ENCODE results near the gene PRR13. TPM values are rescaled to one million over a fixed set of nuclear protein-coding genes. Genes with fewer than 3 reads are reported as not detected.
A peak's percentile ranks its signal among the peaks of the same experiment; 100 is the strongest.

The PRR13 gene
- total and polyA plus RNA-seq, 2 of the 13 experiments (the other 11 are each of a cell fraction or from before 2014, with no cell fraction given) = 65.0 to 102 TPM

DNA sequence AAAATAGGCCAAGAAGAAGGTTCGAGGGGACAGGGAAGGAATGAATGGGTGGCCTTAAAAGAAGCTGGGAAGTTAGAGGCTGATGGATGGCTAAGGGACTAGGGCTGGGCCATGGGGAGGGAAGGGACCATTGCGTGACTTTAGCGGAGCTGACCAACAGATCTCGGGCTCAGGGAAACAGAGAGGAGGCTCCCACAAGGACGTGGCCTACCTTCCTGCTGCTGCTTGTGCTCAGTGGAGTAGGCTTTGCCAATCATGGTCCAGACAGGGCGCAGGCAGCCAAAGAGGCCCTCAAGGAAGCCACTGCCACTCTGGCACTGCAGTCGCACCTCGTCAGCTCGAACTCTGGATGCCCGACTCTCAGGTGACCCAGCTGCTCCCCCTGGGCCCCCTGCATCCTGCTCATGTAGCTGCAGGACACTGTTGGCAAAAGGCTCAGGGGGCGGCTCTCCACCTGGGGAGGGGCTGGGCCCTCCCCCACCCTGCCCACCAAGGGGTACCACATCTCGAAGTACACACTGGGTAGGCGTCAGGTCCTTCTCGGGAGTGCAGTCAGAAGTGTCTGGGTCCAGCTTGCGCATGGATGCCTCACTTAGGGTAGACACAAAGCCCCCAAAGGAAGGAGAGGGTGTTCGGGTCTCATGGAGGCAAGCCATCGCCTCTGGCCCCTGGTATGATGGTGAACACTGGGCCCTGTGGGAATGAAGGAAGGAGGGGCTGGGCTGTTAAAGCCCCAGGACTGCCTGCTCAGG lies 45.4 kb downstream of the PRR13 start (continued):
- TF ChIP-seq ZBTB33 (CRISPR knock-in tag; IDR thresholded peaks at IDR 0.05) (no peak), POLR2G (IDR thresholded peaks at IDR 0.05; ENCODE audit: low read depth, low read length) (peak; percentile 36; the same call in 1 of the 2 replicates), ZNF530 (CRISPR knock-in tag; IDR thresholded peaks at IDR 0.05; ENCODE audit: low read depth) (no peak), NR2F6 (IDR thresholded peaks at IDR 0.05) (no peak), NR2F6 (CRISPR knock-in tag; IDR thresholded peaks at IDR 0.05) (no peak), NR2F2 (IDR thresholded peaks at IDR 0.05; ENCODE audit: borderline replicate concordance, low read depth) (no peak), PRPF4 (IDR thresholded peaks at IDR 0.05; ENCODE audit: low read depth, low read length, poor library complexity, severe bottlenecking) (no peak), DMAP1 (CRISPR knock-in tag; IDR thresholded peaks at IDR 0.05) (no peak)

DNA sequence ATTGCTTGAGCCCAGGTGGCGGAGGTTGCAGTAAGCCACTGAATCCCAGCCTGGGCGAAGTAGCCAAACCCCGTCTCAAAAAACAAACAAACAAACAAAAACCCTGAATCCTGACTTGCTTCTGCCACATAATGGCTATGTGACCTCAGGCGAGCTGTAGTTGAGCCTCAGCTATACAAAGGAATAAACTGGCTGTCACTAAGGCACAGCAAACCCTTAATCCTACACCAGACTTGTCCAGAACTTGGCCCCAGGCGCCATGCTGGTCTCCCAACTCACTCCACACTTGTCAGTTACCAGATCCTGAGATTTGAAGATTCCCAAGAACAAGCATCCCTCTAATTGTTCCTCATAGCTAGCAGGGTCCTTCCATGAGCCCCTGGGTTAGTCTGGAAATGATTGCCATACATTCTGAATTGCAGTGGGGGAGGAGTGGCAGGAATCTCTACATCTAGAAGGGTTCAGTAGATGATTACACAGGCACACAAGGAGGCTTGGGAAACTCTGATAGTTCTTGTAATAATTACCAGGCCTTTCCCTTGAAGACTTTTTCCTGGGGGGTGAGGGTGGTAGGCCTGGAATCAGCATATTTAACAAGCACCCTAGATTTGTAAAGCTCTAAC lies 47.8 kb downstream of the PRR13 start:
- in situ Hi-C loops (cut with HindIII; ENCODE audit: extremely low pct_ligation_motif_present, low pct_unique_long_range_greater_than_20kb) = no loop called here
- H3K9me3 ChIP-seq (ENCODE audit: low read length) = no peaks in the 10 kb centered on the region
- CTCF ChIA-PET (ENCODE audit: low intra/inter-chr PET ratio, low total read pairs) = no interaction called here
- TF ChIP-seq SKI (IDR thresholded peaks at IDR 0.05; ENCODE audit: partially characterized antibody) (no peak), SP2 (CRISPR knock-in tag; IDR thresholded peaks at IDR 0.05) (no peak), NR1H2 (CRISPR knock-in tag; IDR thresholded peaks at IDR 0.05; ENCODE audit: borderline replicate concordance, low read depth) (no peak), RNF2 (conservative IDR thresholded peaks at IDR 0.05; ENCODE audit: low read depth) (no peak), ZNF780A (CRISPR knock-in tag; IDR thresholded peaks at IDR 0.05) (no peak), GTF2F1 (IDR thresholded peaks at IDR 0.05; ENCODE audit: low read length) (no peak), ISX (CRISPR knock-in tag; conservative IDR thresholded peaks at IDR 0.05) (no peak), RXRA (CRISPR knock-in tag; IDR thresholded peaks at IDR 0.05) (no peak), HDAC6 (IDR thresholded peaks at IDR 0.05; ENCODE audit: low read depth, low read length) (no peak), NONO (IDR thresholded peaks at IDR 0.05) (no peak), NONO (CRISPR knock-in tag; conservative IDR thresholded peaks at IDR 0.05) (no peak), HDAC2 (CRISPR knock-in tag; IDR thresholded peaks at IDR 0.05) (no peak)
- TF ChIP-seq, protein P1, sequence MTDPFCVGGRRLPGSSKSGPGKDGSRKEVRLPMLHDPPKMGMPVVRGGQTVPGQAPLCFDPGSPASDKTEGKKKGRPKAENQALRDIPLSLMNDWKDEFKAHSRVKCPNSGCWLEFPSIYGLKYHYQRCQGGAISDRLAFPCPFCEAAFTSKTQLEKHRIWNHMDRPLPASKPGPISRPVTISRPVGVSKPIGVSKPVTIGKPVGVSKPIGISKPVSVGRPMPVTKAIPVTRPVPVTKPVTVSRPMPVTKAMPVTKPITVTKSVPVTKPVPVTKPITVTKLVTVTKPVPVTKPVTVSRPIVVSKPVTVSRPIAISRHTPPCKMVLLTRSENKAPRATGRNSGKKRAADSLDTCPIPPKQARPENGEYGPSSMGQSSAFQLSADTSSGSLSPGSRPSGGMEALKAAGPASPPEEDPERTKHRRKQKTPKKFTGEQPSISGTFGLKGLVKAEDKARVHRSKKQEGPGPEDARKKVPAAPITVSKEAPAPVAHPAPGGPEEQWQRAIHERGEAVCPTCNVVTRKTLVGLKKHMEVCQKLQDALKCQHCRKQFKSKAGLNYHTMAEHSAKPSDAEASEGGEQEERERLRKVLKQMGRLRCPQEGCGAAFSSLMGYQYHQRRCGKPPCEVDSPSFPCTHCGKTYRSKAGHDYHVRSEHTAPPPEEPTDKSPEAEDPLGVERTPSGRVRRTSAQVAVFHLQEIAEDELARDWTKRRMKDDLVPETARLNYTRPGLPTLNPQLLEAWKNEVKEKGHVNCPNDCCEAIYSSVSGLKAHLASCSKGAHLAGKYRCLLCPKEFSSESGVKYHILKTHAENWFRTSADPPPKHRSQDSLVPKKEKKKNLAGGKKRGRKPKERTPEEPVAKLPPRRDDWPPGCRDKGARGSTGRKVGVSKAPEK (CRISPR knock-in tag; IDR thresholded peaks at IDR 0.05; ENCODE audit: borderline replicate concordance) = no peak

More for the DNA sequence above, 47.8 kb downstream of the PRR13 start:
- H3K4me3 ChIP-seq (replicated peaks in 1 of 3; ENCODE audit: insufficient read depth in 1 of 3, low read depth in 2 of 3, low read length in 3 of 3) = no peak overlapping the region
- FAIRE-seq (no peak), ATAC-seq (no peak), DNase-seq (ENCODE audit: low spot score) (no peak)
- peaks cover 4 to 9% of the 10 kb centered on the region in 2 experiments; a peak in 3 of 5 replicates for H3K36me3 ChIP-seq (replicated peaks in 1 of 2; ENCODE audit: control insufficient read depth in 1 of 2, insufficient read depth in 2 of 2, low read length in 2 of 2)
- 97% methylated on average over 5 of the region's 5 CpGs for WGBS (ENCODE audit: low lambda C conversion rate)
- intact Hi-C loops (cut with micrococcal nuclease; ENCODE audit: unreplicated experiment) = no loop called here
- H3K27ac ChIP-seq (ENCODE audit: extremely low read length, insufficient read depth, low read length) = no peak overlapping the region
- no TSS peak for BruUV-seq (replicated peaks)
- no peak overlapping the region for H3K9ac ChIP-seq (ENCODE audit: insufficient read depth, low read depth, low read length)
- H3K4me2 ChIP-seq (ENCODE audit: low read depth, low read length) = no peak overlapping the region
- POLR2A ChIA-PET = interaction anchor here (1.0 to 2.0 kb wide), 2 partner anchors 10 to 12 kb away, joined by 3 to 8 read pairs; partner anchors contain the start of genes MAP3K12 and TARBP2
- no peak overlapping the region for H2AFZ ChIP-seq (ENCODE audit: low read length)
- no peaks in the 10 kb centered on the region for H4K20me1 ChIP-seq (ENCODE audit: insufficient read depth, low read length)
- no peaks in the 10 kb centered on the region; a peak in 1 of 5 replicates for H3K27me3 ChIP-seq (ENCODE audit: control insufficient read depth in 1 of 2, insufficient read depth in 2 of 2, low read length in 2 of 2)
- peaks cover 20% of the 10 kb centered on the region for H3K4me1 ChIP-seq (ENCODE audit: insufficient read depth, low read length)
- no peaks in the 10 kb centered on the region for H3K79me2 ChIP-seq (ENCODE audit: insufficient read depth, low read length)

All from HepG2 (cell line).